Measurements from ENCODE around the gene LRRC74B. TPM values are rescaled to one million over a fixed set of nuclear protein-coding genes. Genes with fewer than 3 reads are reported as not detected.

Gene LRRC74B
- total RNA-seq, 1 experiment from 2014 or later, result not detected

DNA sequence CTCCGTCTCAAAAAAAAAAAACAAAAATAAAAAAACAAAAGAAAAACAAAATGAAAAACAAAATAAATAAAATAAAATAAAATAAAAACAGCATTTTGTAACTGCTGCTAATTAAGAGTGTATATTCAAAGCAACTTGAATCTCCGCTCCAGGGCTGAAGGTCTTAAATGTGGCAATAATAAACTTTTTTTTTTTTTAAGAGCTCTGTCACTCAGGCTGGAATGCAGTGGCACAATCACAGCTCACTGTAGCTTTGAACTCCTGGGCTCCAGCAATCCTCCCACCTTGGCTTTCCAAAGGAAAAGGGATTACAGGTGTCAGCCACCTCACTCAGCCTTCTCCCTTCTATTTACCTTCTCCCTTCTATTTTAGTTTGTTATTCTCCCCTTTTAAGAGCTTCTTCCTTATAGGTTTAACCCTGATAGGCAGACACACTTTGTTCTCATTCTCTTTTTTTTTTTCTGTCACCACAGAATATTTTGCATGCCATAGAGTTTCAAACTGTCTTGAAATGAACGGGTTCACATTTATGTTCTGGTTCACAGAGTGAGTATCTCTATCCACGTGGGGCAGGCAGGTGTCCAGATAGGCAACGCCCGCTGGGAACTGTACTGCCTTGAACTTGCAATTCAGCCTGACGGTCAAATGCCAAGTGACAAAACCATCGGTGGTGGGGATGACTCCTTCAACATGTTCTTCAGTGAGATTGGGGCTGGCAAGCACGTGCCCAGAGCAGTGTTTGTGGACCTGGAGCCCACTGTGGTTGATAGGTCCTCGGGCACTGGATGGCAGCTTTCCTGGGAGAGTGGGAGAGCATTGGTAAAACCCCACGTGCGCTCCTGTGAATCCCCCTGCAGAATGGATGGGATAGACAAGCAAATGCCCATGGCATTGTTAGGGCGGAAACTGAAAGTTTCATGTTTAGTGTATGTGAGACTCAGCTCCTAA, 19.4 kb downstream of the LRRC74B start:
- Mint-ChIP-seq H3K4me3 (ENCODE audit: low read depth, unreplicated experiment) (no peak overlapping the region), H3K9me3 (ENCODE audit: low read depth, unreplicated experiment) (no peaks in the 10 kb centered on the region), H3K4me1 (ENCODE audit: low read depth, unreplicated experiment) (no peaks in the 10 kb centered on the region), H3K27ac (ENCODE audit: unreplicated experiment) (no peak overlapping the region), H3K27me3 (ENCODE audit: unreplicated experiment) (peaks cover 33% of the 10 kb centered on the region), H3K36me3 (ENCODE audit: insufficient read depth, unreplicated experiment) (no peaks in the 10 kb centered on the region)
- DNase-seq, result no peak
- intact Hi-C loops (cut with micrococcal nuclease; ENCODE audit: unreplicated experiment), result no loop called here
- BruUV-seq (replicated peaks), result no TSS peak
- CTCF ChIA-PET, result interaction anchor here (0.6 kb wide), 1 partner anchor 41 kb away, joined by 4 read pairs; no protein-coding TSS in a partner anchor
- TF ChIP-seq, protein P1, sequence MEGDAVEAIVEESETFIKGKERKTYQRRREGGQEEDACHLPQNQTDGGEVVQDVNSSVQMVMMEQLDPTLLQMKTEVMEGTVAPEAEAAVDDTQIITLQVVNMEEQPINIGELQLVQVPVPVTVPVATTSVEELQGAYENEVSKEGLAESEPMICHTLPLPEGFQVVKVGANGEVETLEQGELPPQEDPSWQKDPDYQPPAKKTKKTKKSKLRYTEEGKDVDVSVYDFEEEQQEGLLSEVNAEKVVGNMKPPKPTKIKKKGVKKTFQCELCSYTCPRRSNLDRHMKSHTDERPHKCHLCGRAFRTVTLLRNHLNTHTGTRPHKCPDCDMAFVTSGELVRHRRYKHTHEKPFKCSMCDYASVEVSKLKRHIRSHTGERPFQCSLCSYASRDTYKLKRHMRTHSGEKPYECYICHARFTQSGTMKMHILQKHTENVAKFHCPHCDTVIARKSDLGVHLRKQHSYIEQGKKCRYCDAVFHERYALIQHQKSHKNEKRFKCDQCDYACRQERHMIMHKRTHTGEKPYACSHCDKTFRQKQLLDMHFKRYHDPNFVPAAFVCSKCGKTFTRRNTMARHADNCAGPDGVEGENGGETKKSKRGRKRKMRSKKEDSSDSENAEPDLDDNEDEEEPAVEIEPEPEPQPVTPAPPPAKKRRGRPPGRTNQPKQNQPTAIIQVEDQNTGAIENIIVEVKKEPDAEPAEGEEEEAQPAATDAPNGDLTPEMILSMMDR (IDR thresholded peaks at IDR 0.05; ENCODE audit: unreplicated experiment), result no peak

DNA sequence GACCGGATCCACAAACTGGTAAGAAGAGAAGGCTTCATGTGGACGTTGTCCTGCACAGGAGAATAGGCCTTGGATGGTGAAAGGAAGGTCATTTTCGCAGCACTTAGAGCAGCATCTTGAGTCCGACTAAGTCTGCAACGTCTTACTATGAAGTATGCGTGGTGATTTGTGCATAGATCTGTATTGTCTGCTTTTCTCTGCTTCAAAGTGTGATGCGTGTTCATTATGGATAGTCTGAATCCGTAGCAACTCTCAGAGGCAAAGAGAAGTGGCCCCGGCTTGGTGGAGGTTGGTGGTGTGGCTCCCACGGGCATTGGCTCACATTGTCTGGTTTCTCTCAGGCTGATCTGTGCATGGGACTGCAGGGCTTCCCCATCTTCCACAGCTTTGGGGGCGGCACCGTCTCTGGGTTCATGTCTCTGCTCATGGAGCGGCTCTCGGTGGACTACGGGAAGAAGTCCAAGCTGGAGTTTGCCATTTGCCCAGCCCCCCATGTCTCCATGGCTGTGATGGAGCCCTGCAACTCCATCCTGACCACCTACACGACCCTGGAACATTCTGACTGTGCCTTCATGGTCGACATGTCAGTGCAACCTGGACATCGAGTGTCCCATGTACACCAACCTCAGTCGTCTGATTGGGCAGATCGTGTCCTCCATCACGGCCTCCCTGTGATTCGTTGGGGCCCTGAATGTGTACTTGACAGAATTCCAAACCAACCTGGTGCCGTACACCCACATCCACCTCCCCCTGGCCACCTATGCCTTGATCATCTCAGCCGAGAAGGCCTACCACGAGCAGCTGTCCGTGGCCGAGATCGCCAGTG, 21.5 kb downstream of the LRRC74B start:
- BruUV-seq (replicated peaks), result no TSS peak
- no peaks in the 10 kb centered on the region for H3K4me1 Mint-ChIP-seq (ENCODE audit: low read depth, unreplicated experiment)
- no peak for DNase-seq
- H3K4me3 Mint-ChIP-seq (ENCODE audit: low read depth, unreplicated experiment), result no peak overlapping the region
- no peaks in the 10 kb centered on the region for H3K9me3 Mint-ChIP-seq (ENCODE audit: low read depth, unreplicated experiment)
- no peaks in the 10 kb centered on the region for H3K36me3 Mint-ChIP-seq (ENCODE audit: insufficient read depth, unreplicated experiment)
- TF ChIP-seq, protein P1 (IDR thresholded peaks at IDR 0.05; ENCODE audit: unreplicated experiment), result no peak
- intact Hi-C loops (cut with micrococcal nuclease; ENCODE audit: unreplicated experiment), result no loop called here
- H3K27ac Mint-ChIP-seq (ENCODE audit: unreplicated experiment), result no peak overlapping the region
- CTCF ChIA-PET, result interaction anchor here (1.0 kb wide), 1 partner anchor 11 kb away, joined by 3 read pairs; no protein-coding TSS in a partner anchor
- H3K27me3 Mint-ChIP-seq (ENCODE audit: unreplicated experiment), result peaks cover 45% of the 10 kb centered on the region

DNA sequence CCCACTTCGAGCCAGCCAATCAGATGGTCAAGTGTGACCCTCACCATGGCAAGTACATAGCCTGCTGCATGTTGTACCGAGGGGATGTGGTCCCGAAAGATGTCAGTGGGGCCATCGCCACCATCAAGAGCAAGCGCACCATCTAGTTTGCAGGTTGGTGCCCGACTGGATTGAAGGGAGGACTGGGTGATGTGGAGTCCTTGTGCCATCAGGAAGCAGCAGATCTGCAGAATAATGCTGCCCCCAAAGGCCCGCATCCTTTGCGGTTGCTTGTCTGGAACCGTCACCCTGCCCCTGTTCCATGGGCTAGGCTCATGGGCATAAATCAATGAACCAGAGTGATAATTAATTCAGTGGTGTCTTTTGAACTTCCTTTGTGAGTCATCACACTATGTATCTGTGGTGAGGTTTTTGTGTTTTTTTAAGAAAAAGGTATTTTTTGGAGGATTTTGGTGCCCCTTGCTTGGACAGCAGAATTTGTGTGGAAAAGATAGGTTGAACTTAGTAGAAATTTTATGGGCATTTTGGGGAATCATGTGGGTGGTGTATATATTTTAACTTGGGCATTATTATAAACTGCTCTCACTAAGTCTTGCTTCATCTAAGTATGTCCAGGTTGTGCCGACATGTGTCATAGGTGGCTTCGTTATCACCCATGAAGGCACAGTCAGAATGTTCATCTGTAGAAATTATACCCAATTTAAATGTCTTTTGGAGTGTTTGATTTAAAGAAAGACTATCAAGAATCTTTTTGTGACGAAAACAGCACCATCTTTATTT, 22.3 kb downstream of the LRRC74B start:
- no peaks in the 10 kb centered on the region for H3K36me3 Mint-ChIP-seq (ENCODE audit: insufficient read depth, unreplicated experiment)
- TF ChIP-seq, protein P1 (IDR thresholded peaks at IDR 0.05; ENCODE audit: unreplicated experiment), result no peak
- peaks cover 51% of the 10 kb centered on the region for H3K27me3 Mint-ChIP-seq (ENCODE audit: unreplicated experiment)
- CTCF ChIA-PET, result no interaction called here
- H3K4me3 Mint-ChIP-seq (ENCODE audit: low read depth, unreplicated experiment), result no peak overlapping the region
- BruUV-seq (replicated peaks), result no TSS peak
- no peaks in the 10 kb centered on the region for H3K9me3 Mint-ChIP-seq (ENCODE audit: low read depth, unreplicated experiment)
- no peaks in the 10 kb centered on the region for H3K4me1 Mint-ChIP-seq (ENCODE audit: low read depth, unreplicated experiment)
- DNase-seq, result no peak
- H3K27ac Mint-ChIP-seq (ENCODE audit: unreplicated experiment), result no peak overlapping the region
- intact Hi-C loops (cut with micrococcal nuclease; ENCODE audit: unreplicated experiment), result no loop called here

DNA sequence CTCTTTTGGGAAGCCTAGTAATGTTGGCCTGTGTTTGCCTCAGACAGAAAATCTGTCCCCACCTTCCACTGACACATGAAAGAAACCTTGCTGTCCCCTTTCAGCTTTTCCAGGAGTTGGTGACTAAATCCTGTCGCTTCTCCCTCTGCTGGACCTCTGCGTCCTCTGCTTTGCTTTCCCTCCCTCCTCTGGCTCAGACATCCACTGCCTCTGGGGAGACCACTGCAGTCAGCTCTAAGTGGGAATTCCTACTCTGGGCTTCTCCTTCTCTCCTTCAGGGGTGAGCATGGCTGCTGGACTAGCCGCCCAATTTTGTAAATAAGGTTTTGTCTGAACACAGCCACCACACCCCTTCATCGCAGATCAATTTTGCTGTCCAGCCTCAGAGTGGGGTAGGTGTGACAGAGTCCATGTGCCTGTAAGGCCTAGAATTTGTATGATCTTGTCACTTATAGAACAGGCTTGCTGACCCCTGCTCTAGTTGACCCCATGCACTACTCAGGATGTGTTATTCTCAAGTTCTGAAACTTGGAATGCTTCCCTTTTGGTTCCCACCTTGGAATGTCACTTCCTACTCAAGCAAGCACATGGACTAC, 23.0 kb downstream of the LRRC74B start:
- Mint-ChIP-seq H3K4me3 (ENCODE audit: low read depth, unreplicated experiment) (no peak overlapping the region), H3K9me3 (ENCODE audit: low read depth, unreplicated experiment) (no peaks in the 10 kb centered on the region), H3K27ac (ENCODE audit: unreplicated experiment) (no peak overlapping the region), H3K4me1 (ENCODE audit: low read depth, unreplicated experiment) (no peaks in the 10 kb centered on the region), H3K27me3 (ENCODE audit: unreplicated experiment) (peaks cover 51% of the 10 kb centered on the region), H3K36me3 (ENCODE audit: insufficient read depth, unreplicated experiment) (no peaks in the 10 kb centered on the region)
- intact Hi-C loops (cut with micrococcal nuclease; ENCODE audit: unreplicated experiment), result no loop called here
- DNase-seq, result no peak
- TF ChIP-seq, protein P1 (IDR thresholded peaks at IDR 0.05; ENCODE audit: unreplicated experiment), result no peak
- BruUV-seq (replicated peaks), result no TSS peak
- CTCF ChIA-PET, result no interaction called here

Measured in Calu3 (cell line).